NCI-H2171 treated with DMSO at 0.1 percent for 48 hours (cell line): Measurements from ENCODE around the gene HDAC7.
A peak's percentile ranks its signal among the peaks of the same experiment; 100 is the strongest.

Source experiments
- DNase-seq: peaks from one replicate; lab custom pipeline; 2025; lab: John Stamatoyannopoulos, UW

The HDAC7 gene

DNA sequence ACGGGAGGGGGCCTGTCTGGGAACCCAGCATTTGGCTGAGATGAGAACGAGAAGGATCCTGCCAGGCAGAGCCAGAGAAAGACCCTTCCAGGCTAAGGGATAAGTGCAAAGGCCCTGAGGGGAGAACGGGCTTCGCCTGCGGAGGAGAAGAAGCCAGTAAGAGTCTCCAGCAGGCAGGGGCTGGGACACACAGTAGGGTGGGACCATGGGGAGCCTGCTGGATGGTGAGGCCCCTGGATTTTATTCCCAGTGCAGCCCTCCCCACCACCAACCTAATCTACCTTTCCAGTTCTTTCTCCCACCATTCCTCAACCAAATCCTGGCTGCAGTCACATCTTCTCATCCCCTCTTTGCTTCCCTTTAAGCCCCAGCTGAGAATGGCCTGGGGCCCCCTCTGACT lies 73.6 kb downstream of the HDAC7 start:
- DNase-seq, result no peak

DNA sequence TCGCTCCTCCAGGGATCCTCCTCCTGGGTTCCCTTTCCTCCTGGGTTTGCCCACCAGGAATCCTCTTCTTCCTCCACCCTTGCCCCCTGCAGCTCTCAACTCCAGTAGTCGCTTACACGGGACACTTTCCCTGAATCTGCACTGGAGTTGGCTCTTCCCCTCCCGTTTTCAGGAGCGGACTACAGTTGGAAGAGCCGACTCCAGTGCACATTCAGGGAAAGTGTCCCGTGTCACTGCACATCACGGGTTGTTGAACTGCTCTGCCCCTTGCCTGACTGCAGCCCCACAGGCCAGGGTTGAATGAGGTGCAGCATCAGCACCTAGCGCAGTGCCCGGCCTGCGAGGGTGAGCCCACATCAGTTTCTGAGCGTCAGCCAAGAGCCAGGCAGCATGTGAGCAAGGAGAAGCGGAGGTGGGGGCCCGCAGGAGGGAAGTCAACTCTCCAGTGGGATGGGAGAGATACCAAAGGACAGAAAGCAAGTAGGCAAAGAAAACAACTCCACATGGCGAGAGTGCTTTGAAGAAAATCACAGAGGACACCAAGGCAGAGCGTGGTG lies 74.1 kb downstream of the HDAC7 start:
- DNase-seq, result no peak

GRCh38 chr12:47744778-47745436 lies 74.8 kb downstream of the HDAC7 start:
- no peak for DNase-seq

DNA sequence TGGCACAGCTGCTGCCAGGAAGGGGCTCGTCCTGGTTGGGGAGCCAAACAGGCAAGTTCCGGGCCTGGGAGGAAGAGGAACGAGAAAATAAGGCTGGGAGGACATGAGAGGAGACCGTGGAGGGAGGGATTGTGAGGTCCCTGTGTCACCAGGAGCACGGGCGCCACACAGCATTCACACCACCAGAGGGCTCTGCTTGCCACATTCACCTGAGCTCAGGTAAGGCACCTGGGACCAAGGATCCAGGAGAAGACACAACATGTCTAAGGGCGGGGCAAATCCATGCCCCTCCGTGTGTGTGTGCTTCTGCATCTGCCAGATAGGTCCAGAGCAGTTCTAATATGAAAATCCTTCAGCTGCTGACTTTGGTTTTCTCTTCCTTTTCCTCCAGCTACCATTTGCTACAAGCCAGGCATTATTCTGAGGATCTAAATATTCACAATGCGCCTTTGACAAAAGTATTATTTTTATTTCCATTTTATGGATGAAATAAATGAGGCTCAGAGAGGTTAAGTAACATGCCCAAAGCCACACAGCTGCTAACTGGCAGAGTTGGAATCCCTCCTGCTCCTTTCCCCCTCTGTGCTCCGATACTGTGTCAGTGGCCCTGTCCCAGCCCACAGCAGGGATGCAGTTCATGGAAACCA lies 75.6 kb downstream of the HDAC7 start:
- DNase-seq, result peak; percentile 63

DNA sequence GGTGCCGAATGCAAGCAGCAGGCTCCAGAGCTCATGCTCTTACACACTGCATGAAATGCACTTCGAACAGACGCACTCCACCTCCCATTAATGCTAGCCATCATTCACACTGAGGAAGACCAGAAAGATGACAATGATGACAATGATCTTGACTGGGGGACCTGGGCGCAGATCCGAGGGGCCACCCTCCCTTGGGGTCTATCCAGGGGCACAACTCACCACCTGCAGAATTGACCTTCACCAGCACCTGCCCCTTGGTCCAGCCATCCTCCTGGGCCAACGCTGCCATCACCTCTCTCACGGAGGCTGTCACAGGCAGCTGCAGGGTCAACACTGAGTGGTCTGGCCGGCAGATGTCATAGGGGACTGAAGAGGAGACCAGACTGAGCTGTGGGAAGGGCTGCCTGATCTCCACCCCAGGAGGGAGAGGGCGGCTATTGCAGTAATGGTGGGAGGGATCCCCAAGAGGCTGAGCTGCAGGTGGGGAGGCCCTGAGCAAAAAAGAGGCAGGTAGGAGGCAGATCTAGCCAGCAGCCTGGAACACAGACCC lies 76.3 kb downstream of the HDAC7 start:
- no peak for DNase-seq

DNA sequence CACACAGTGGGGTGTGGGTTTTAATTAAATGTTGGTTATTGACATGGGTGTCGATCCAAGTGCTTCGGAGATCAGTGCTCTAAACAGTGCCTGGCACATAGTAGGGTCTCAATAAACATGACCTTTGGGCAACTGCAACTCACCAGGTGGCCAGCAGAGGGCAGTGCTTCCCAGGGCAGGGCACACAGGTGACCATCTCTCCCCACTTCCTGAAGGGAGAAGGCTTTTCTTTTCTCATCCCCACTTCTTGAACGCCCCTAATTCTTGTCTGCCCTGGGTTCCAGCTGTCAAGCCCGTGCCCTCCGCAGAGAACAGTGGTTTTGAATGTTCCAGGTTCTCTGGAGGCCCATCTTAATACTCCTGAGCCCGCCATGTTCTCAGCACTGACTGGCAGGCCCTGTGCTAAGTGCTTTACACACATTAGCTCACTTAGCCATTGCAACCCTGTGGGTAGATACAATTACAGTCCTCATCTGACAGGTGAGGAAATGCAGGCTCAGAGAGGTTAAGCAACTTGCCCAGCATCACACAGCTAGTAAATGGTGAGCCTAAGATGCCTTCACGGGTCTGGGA lies 77.4 kb downstream of the HDAC7 start:
- DNase-seq, result peak; percentile 10

DNA sequence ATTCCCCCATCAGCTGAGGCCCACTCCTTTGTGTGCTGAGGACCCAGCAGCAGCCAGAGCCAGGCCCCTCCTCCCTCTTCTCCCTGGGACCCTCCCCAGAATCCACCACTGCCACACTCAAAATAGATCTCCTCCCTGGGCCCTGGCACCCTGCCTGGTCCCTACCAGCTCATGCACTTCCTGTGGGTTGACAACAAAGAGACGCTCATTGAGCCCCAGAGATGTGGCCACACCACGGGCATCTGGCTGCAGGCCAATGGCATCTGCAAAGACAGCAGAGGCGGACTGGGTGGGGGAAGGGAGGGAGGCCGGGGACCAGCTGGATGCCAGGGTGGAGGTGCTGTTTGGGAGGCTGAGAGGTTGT lies 78.4 kb downstream of the HDAC7 start:
- DNase-seq, result peak; percentile 57

DNA sequence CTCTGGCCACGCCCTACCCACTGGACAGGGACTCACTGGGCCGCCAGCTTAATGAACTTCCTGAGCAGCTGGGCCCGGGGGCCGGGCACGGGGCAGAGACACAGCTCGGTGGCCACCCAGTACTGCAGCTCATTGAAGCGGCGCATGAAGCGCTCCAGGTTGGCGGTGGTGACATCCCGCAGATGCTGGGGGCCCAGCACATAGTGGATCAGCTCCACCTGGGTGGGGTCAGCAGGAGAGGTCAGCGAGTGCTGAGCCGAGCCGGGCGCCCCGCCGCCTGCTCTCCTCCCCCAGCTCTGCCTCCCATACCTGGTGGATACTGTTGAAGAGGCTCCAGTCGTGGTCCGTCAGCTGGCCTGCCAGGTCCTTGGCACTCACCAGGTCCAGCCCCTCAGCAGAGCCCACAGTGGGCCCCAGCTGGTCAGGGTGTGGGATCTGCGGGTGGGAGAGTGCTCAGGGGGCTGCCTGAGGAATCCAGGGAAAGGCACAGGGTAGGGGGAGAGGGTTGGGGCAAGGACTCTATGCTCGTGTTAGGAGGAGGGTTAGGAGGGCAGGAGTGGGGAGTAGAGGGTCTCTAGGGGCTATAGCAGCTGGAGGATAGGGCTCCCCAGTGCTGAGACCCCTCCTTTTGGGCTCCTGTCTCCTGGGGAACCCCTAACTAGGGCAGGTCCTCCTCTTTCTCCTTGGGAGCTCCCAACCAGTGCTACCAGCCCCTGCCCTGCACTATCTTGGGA lies 78.9 kb downstream of the HDAC7 start:
- DNase-seq, result no peak

- DNase-seq, result no peak
Observed at GRCh38 chr12:47739979-47740378, 79.7 kb downstream of the HDAC7 start.

DNA sequence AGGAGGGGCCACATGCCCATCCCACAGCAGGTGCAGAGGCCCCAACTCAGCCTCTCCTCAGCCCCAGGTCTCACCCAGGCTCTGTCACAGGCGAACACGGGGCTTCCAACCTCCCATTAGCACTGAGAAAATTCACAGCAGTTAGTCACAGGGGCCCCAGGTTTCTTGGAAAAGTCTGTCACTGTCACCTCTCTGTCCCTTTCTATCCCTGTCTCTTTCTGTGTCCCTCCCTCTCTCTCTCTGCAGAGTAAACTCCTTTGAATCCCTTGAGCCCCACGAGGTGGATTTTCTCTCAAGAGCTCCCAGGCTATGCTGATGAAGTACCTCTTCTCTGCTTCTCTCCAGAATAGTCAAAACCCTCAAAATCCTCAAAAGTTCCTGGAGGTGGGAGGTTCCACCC lies 80.4 kb downstream of the HDAC7 start:
- DNase-seq, result no peak

GRCh38 chr12:47737936-47738594 lies 81.6 kb downstream of the HDAC7 start:
- DNase-seq, result no peak

DNA sequence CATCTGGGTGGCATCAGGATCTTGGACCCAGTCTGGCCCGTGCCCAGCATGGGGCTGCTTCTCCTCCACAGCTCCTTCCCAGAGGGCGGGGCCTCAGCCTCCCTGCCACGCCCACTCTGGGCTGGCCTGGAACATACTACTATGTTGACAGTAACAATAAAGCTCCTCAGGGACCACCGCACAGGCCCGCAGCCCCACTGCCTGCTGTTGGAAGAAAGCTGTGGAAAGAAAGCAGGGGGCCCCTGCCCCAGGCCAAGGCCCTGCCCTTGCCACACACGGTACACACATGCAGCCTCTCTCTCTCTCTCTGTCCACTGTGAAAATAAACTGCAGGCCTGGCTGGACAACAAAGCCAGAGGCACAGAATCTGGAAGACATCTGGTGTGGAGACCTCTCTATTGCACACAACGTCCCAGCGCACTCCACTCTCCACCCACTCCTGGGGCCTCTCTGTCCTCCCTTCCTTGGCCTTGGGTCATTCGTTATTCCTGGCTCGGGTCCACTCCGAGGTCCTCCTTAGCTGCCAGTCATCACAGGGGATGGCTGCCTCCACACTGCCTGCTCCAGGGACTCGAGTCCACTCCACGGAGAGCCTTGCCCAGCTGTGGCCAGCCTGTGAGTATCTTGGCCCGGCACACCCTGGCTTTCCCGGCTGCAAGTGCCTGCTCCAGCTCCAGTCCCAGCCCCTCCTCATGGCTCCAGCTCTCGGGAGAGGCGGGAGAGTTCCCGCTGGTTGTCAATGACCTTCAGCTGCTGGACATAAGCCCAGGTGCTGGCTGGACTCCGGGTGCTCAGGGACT lies 82.6 kb downstream of the HDAC7 start:
- no peak for DNase-seq

GRCh38 chr12:47736216-47736615 lies 83.5 kb downstream of the HDAC7 start:
- DNase-seq, result no peak

GRCh38 chr12:47735649-47736048 lies 84.1 kb downstream of the HDAC7 start:
- no peak for DNase-seq

DNA sequence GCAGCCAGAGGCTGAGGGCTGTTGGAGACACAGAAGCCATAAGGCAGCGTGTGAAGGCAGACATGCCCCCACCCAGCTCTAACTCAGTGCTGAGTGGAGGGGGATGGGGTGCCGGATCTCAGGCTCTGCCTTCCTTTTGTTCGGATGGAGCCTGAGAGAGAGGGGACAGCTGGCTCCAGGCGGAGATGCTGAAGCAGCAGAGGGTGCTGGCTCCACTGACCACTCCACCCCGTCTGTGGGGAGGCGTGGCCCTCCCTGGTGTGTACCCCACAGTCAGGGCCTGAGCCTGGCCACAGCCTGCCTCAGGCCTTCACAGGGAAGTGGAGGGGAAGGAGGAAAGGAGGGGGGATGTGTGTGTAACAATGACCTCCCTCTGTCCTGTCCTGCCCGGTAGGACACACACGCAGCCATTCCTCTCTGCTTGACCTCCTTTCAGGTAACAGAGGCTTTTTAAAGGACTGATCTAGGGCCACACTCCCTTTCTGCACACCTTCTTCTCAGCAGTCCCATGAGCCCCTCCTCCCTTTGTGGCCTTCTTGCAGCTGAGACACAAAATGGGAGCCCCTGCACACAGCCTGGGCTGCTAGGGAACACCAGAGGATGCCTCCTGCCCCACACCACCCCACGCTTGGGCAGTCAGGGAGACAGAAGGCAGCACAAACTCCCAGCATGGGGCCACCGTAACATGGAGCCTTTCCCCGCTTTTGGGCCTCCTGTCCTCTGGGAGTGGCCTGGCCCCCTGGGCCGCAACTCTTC lies 84.8 kb downstream of the HDAC7 start:
- DNase-seq, result no peak

GRCh38 chr12:47733142-47733541 lies 86.6 kb downstream of the HDAC7 start:
- DNase-seq, result no peak
